PC-3 (cell line): ENCODE results near the gene TELO2.

Source experiments
- EZH2 ChIP-seq: fragments of 300-600 bp; sonication (generic); IDR thresholded peaks from one replicate; pipeline ENCODE4 v1.6.1; 2017; ENCODE audit warnings: antibody characterized with exemption, mild to moderate bottlenecking, low read length; ENCODE audit not compliant: unreplicated experiment
- TF ChIP-seq, protein P1 (sequence below): fragments of 300-600 bp; sonication (generic); conservative IDR thresholded peaks from 2 replicates; pipeline ENCODE4 v1.5.1; 2017; ENCODE audit warnings: antibody characterized with exemption, low read depth, mild to moderate bottlenecking, low read length

DNA sequence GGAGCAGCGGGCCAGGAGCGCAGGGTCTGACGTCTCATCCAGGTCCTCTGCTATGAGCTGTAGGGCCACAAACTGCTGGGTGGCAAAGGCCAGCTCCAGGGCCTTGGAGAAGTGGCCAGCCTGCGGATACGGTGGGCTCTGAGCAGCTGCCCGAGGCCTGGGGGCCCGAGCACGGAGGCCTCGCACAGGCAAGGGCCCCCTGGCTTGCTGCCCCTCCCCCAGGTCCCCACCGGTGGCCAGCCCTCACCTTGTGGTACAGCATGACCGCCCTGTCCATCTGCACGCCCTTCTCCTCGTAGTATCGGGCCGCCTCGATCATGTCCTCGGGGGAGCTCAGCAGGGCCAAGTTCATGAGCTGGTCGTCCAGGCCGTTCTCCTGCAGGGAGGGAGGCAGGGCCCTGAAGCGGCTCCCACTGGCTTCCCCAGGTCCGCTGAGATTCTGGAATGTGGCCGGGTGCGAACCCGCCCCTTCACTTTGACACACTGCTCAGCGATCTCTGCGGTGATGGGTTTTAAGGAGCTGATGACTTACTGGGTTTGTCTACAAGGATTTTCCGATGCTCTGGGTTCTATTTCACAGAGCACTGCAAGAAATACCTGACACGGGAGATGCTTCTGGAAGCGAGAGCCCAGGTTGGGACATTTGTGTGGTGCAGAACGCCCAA is 30.6 kb downstream of the TELO2 start:
- TF ChIP-seq, protein P1, sequence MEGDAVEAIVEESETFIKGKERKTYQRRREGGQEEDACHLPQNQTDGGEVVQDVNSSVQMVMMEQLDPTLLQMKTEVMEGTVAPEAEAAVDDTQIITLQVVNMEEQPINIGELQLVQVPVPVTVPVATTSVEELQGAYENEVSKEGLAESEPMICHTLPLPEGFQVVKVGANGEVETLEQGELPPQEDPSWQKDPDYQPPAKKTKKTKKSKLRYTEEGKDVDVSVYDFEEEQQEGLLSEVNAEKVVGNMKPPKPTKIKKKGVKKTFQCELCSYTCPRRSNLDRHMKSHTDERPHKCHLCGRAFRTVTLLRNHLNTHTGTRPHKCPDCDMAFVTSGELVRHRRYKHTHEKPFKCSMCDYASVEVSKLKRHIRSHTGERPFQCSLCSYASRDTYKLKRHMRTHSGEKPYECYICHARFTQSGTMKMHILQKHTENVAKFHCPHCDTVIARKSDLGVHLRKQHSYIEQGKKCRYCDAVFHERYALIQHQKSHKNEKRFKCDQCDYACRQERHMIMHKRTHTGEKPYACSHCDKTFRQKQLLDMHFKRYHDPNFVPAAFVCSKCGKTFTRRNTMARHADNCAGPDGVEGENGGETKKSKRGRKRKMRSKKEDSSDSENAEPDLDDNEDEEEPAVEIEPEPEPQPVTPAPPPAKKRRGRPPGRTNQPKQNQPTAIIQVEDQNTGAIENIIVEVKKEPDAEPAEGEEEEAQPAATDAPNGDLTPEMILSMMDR: no peak
- TF ChIP-seq EZH2: no peak
